ENCODE data around the gene ODR4.
A peak's percentile ranks its signal among the peaks of the same experiment; 100 is the strongest.
"Not testable (repeated sequence)": the region's sequence is repeated elsewhere in the genome, so short reads cannot be mapped to it uniquely, and the experiment has no call there.

ODR4 gene

DNA sequence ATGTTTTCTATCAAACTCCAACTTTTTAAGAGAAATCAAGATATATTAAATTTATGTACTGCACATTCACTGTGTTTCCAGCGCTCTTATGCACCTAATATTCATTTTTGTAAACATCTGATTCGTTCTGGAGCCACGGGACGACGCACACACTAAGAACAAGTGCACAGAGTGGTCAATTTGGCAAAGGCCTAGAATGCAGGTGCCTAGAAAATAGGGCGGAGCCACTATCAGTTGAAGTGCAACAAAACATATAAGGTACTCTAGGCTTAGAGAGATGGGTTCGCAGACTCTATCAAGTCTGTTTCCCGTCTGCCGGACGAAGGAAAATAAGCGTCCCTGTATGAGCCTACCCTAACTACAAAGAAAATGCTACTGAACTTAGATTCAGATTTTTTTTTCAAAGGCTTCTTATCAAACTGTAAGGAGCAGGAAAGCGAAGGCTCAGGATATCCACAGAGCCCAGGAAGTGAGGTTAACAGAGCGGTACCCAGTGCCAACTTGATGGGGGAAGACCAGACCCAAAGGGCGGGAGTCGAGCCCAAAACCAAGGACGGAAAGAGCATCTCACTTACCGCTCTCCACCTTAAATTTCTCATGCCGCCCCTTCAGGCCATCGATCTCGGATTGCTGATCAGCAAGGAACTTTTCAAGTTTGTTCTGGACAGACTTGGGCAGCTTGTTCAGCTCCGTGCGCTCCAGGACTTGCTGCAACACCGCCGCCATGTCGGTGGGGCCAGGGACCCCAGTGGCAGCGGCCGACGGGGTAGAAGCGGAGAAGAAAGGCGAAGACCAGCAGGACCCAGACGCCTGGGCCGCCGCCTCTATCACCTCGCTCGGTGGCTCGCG, 1.1 kb upstream of the ODR4 start:
- Histone ChIP-seq H3K4me1 (ENCODE audit: insufficient read depth, insufficient read length) (no peaks in the 10 kb centered on the region), H3K4me3 (ENCODE audit: insufficient read length, low read depth) (peak overlapping the region; percentile 85), H3K36me3 (ENCODE audit: insufficient read depth, insufficient read length, low read length) (peaks cover 51% of the 10 kb centered on the region), H3K9me3 (ENCODE audit: insufficient read depth, low read length) (peaks cover 11% of the 10 kb centered on the region), H3K9ac (ENCODE audit: insufficient read length, low read depth) (peak overlapping the region; percentile 90), H3K27me3 (ENCODE audit: insufficient read depth, insufficient read length) (no peaks in the 10 kb centered on the region)
- DNase-seq (ENCODE audit: low read depth, low spot score): peak; percentile 15
- TF ChIP-seq SUZ12 (IDR thresholded peaks at IDR 0.05; ENCODE audit: extremely low read depth, insufficient read depth, insufficient read length): no peak
- TF ChIP-seq YY1 (IDR thresholded peaks at IDR 0.05; ENCODE audit: insufficient read depth, insufficient read length): no peak
- TF ChIP-seq ZNF274 (IDR thresholded peaks at IDR 0.05; ENCODE audit: low read depth, low read length): no peak

- Histone ChIP-seq H3K9ac (ENCODE audit: insufficient read length, low read depth) (peak overlapping the region; percentile 90), H3K4me3 (ENCODE audit: insufficient read length, low read depth) (peak overlapping the region; percentile 85), H3K9me3 (ENCODE audit: insufficient read depth, low read length) (peaks cover 11% of the 10 kb centered on the region), H3K27me3 (ENCODE audit: insufficient read depth, insufficient read length) (no peaks in the 10 kb centered on the region), H3K36me3 (ENCODE audit: insufficient read depth, insufficient read length, low read length) (peaks cover 51% of the 10 kb centered on the region), H3K4me1 (ENCODE audit: insufficient read depth, insufficient read length) (no peaks in the 10 kb centered on the region)
- DNase-seq (ENCODE audit: low read depth, low spot score): no peak
- TF ChIP-seq SUZ12 (IDR thresholded peaks at IDR 0.05; ENCODE audit: extremely low read depth, insufficient read depth, insufficient read length) (no peak), YY1 (IDR thresholded peaks at IDR 0.05; ENCODE audit: insufficient read depth, insufficient read length) (no peak), ZNF274 (IDR thresholded peaks at IDR 0.05; ENCODE audit: low read depth, low read length) (no peak)
These were observed 286 bp downstream of the ODR4 start for GRCh38 chr1:186375929-186376319.

GRCh38 chr1:186386725-186387383, 11.2 kb downstream of the ODR4 start:
- Histone ChIP-seq H3K4me3 (ENCODE audit: insufficient read length, low read depth) (no peak overlapping the region), H3K27me3 (ENCODE audit: insufficient read depth, insufficient read length) (no peaks in the 10 kb centered on the region), H3K36me3 (ENCODE audit: insufficient read depth, insufficient read length, low read length) (peaks cover 97% of the 10 kb centered on the region), H3K4me1 (ENCODE audit: insufficient read depth, insufficient read length) (no peaks in the 10 kb centered on the region), H3K9me3 (ENCODE audit: insufficient read depth, low read length) (no peaks in the 10 kb centered on the region), H3K9ac (ENCODE audit: insufficient read length, low read depth) (no peak overlapping the region)
- no peak for DNase-seq (ENCODE audit: low read depth, low spot score)
- TF ChIP-seq SUZ12 (IDR thresholded peaks at IDR 0.05; ENCODE audit: extremely low read depth, insufficient read depth, insufficient read length) (no peak), ZNF274 (IDR thresholded peaks at IDR 0.05; ENCODE audit: low read depth, low read length) (no peak)

DNA sequence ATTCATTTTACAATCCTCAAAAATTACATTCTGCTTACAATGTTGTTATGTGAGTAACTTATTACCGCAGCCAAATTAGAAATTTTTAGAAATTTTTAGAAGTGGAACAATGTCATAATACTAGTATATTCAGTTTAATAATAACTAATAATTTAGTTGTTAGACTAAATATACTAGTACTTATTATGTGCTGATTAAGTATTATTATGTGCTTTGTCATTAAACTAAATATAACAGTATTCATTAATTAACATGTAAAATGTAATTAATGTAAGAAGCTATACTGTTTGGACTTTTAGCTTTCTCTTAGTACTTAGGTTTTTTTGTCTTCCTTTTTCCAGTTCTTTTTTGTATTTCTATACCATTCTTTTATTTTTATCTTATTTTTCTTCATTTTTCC, 15.3 kb downstream of the ODR4 start:
- TF ChIP-seq SUZ12 (IDR thresholded peaks at IDR 0.05; ENCODE audit: extremely low read depth, insufficient read depth, insufficient read length): no peak
- no peak for TF ChIP-seq ZNF274 (IDR thresholded peaks at IDR 0.05; ENCODE audit: low read depth, low read length)
- no peak for TF ChIP-seq YY1 (IDR thresholded peaks at IDR 0.05; ENCODE audit: insufficient read depth, insufficient read length)
- H3K36me3 ChIP-seq (ENCODE audit: insufficient read depth, insufficient read length, low read length): peaks cover 87% of the 10 kb centered on the region
- H3K9me3 ChIP-seq (ENCODE audit: insufficient read depth, low read length): no peaks in the 10 kb centered on the region
- no peak overlapping the region for H3K4me3 ChIP-seq (ENCODE audit: insufficient read length, low read depth)
- H3K4me1 ChIP-seq (ENCODE audit: insufficient read depth, insufficient read length): no peaks in the 10 kb centered on the region
- no peaks in the 10 kb centered on the region for H3K27me3 ChIP-seq (ENCODE audit: insufficient read depth, insufficient read length)
- H3K9ac ChIP-seq (ENCODE audit: insufficient read length, low read depth): no peak overlapping the region
- no peak for DNase-seq (ENCODE audit: low read depth, low spot score)

DNA sequence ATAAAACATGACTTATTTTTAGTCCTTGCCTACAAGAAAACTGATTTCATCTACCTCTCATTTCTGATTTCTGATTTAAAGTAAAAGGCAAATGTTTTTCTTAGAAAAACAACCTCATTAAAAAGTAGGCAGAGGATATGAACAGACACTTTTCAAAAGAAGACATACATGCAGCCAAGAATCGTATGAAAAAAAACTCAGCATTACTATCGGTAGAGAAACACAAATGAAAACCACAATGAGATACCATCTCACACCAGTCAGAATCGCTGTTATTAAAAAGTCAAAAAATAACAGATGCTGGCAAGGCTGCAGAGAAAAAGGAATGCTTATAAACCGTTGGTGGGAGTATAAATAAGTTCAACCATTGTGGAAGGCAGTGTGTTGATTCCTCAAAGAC, 16.2 kb downstream of the ODR4 start:
- Histone ChIP-seq H3K9me3 (ENCODE audit: insufficient read depth, low read length) (no peaks in the 10 kb centered on the region), H3K4me1 (ENCODE audit: insufficient read depth, insufficient read length) (no peaks in the 10 kb centered on the region), H3K4me3 (ENCODE audit: insufficient read length, low read depth) (no peak overlapping the region), H3K36me3 (ENCODE audit: insufficient read depth, insufficient read length, low read length) (peaks cover 85% of the 10 kb centered on the region), H3K9ac (ENCODE audit: insufficient read length, low read depth) (no peak overlapping the region), H3K27me3 (ENCODE audit: insufficient read depth, insufficient read length) (no peaks in the 10 kb centered on the region)
- DNase-seq (ENCODE audit: low read depth, low spot score): no peak
- TF ChIP-seq ZNF274 (IDR thresholded peaks at IDR 0.05; ENCODE audit: low read depth, low read length) (no peak), SUZ12 (IDR thresholded peaks at IDR 0.05; ENCODE audit: extremely low read depth, insufficient read depth, insufficient read length) (no peak), YY1 (IDR thresholded peaks at IDR 0.05; ENCODE audit: insufficient read depth, insufficient read length) (no peak)

- not testable (repeated sequence) for H3K4me3 ChIP-seq (ENCODE audit: insufficient read length, low read depth); H3K27me3 ChIP-seq (ENCODE audit: insufficient read depth, insufficient read length); H3K9me3 ChIP-seq (ENCODE audit: insufficient read depth, low read length); H3K9ac ChIP-seq (ENCODE audit: insufficient read length, low read depth); DNase-seq (ENCODE audit: low read depth, low spot score); H3K4me1 ChIP-seq (ENCODE audit: insufficient read depth, insufficient read length)
- H3K36me3 ChIP-seq (ENCODE audit: insufficient read depth, insufficient read length, low read length): peaks cover 86% of the 10 kb centered on the region
These were observed 17.1 kb downstream of the ODR4 start for GRCh38 chr1:186392711-186393110.

- H3K4me1 ChIP-seq (ENCODE audit: insufficient read depth, insufficient read length); H3K4me3 ChIP-seq (ENCODE audit: insufficient read length, low read depth); H3K9me3 ChIP-seq (ENCODE audit: insufficient read depth, low read length); H3K27me3 ChIP-seq (ENCODE audit: insufficient read depth, insufficient read length); H3K9ac ChIP-seq (ENCODE audit: insufficient read length, low read depth); DNase-seq (ENCODE audit: low read depth, low spot score): not testable (repeated sequence)
- H3K36me3 ChIP-seq (ENCODE audit: insufficient read depth, insufficient read length, low read length): peaks cover 84% of the 10 kb centered on the region
These were observed 25.8 kb downstream of the ODR4 start for GRCh38 chr1:186401446-186401845.
